OCI-LY1 (cell line): ENCODE measurements around the gene MEPCE.

ENCODE experiments used
- H2AFZ ChIP-seq: fragments of 200-600 bp; sonication (generic), shearing (Covaris generic); 2 replicates; pipeline ENCODE4 v1.6.0; 2014; ENCODE audit warnings: antibody characterized with exemption, mild to moderate bottlenecking, low read length
- H3F3A ChIP-seq: fragments of 200-600 bp; sonication (generic), shearing (Covaris generic); 2 replicates; pipeline ENCODE4 v1.6.0; 2014; ENCODE audit warnings: mild to moderate bottlenecking, antibody characterized with exemption, low read length, moderate library complexity; ENCODE audit not compliant: insufficient read depth
- H3K27ac ChIP-seq: fragments of 200-600 bp; sonication (generic); 2 replicates; pipeline ENCODE4 v1.5.1; 2014; ENCODE audit warnings: low read length, mixed run types, mild to moderate bottlenecking, low read depth; ENCODE audit not compliant: poor library complexity, severe bottlenecking
- H3K27me3 ChIP-seq: fragments of 200-600 bp; sonication (generic); 2 replicates; pipeline ENCODE4 v1.6.0; 2014; ENCODE audit warnings: antibody characterized with exemption, mild to moderate bottlenecking, low read length, moderate library complexity; ENCODE audit not compliant: insufficient read depth
- H3K36me3 ChIP-seq: fragments of 200-600 bp; sonication (generic); 2 replicates; pipeline ENCODE4 v1.6.1; 2014; ENCODE audit warnings: mild to moderate bottlenecking, antibody characterized with exemption, low read length, moderate library complexity, mixed read lengths; ENCODE audit not compliant: insufficient read depth
- H3K4me1 ChIP-seq: fragments of 200-600 bp; sonication (generic); 2 replicates; pipeline ENCODE4 v1.5.1; 2014; ENCODE audit warnings: mild to moderate bottlenecking, low read length, moderate library complexity; ENCODE audit not compliant: insufficient read depth, severe bottlenecking
- H3K4me2 ChIP-seq: fragments of 200-600 bp; sonication (generic), shearing (Covaris generic); 2 replicates; pipeline ENCODE4 v1.6.1; 2014; ENCODE audit warnings: low read length
- H3K4me3 ChIP-seq: fragments of 200-600 bp; sonication (generic); 2 replicates; pipeline ENCODE4 v1.5.1; 2014; ENCODE audit warnings: low read length, low read depth, mild to moderate bottlenecking, mixed read lengths; ENCODE audit not compliant: poor library complexity, severe bottlenecking
- H3K79me2 ChIP-seq: fragments of 200-600 bp; shearing (Covaris generic); 2 replicates; pipeline ENCODE4 v1.6.1; 2016; ENCODE audit warnings: mixed run types, low read length, mixed read lengths; ENCODE audit not compliant: insufficient read depth
- H3K9ac ChIP-seq: fragments of 200-600 bp; sonication (generic), shearing (Covaris generic); 2 replicates; pipeline ENCODE4 v1.6.1; 2014; ENCODE audit warnings: mild to moderate bottlenecking, low read length, mixed read lengths
- H3K9me2 ChIP-seq: fragments of 200-600 bp; sonication (generic), shearing (Covaris generic); 2 replicates; pipeline ENCODE4 v1.6.1; 2014; ENCODE audit warnings: low read depth, mild to moderate bottlenecking, low read length, mixed read lengths
- H3K9me3 ChIP-seq: fragments of 200-600 bp; shearing (Covaris generic); 2 replicates; pipeline ENCODE4 v1.6.1; 2014; ENCODE audit warnings: low read length, mixed read lengths
- H4K20me1 ChIP-seq: fragments of 200-600 bp; sonication (generic), shearing (Covaris generic); 2 replicates; pipeline ENCODE4 v1.6.0; 2016; ENCODE audit warnings: mild to moderate bottlenecking, low read length; ENCODE audit not compliant: insufficient read depth
- CTCF ChIP-seq: fragments of 200-600 bp; sonication (generic), shearing (Covaris generic); IDR thresholded peaks from 2 replicates; pipeline ENCODE4 v1.5.1; 2017; ENCODE audit warnings: mild to moderate bottlenecking, antibody characterized with exemption, low read length, moderate library complexity, mixed read lengths
- EZH2 ChIP-seq: fragments of 200-600 bp; sonication (generic), shearing (Covaris generic); IDR thresholded peaks from 2 replicates; pipeline ENCODE4 v1.8.0; 2017; ENCODE audit warnings: borderline replicate concordance, mixed run types, mild to moderate bottlenecking, antibody characterized with exemption, low read length, moderate library complexity, mixed read lengths

The MEPCE gene

GRCh38 chr7:100464210-100464660 is 34.6 kb downstream of the MEPCE start, which contains the start of gene SPACDR:
Gene SPACDR, minus strand, starts transcription at chr7:100464260. Its CDS starts 235 bp downstream, at chr7:100464025.
- TF ChIP-seq EZH2, result no peak
- no peak for TF ChIP-seq CTCF
- no peak within 1 kb of the TSS for H2AFZ ChIP-seq
- no peaks in the 10 kb centered on the region for H4K20me1 ChIP-seq

GRCh38 chr7:100464791-100465190 is 35.2 kb downstream of the MEPCE start:
- Histone ChIP-seq H3K27me3 (no peaks in the 10 kb centered on the region), H3K27ac (no peak overlapping the region), H2AFZ (no peak overlapping the region), H3F3A (no peaks in the 10 kb centered on the region), H4K20me1 (no peaks in the 10 kb centered on the region), H3K9me3 (no peaks in the 10 kb centered on the region), H3K4me1 (no peaks in the 10 kb centered on the region), H3K9me2 (no peaks in the 10 kb centered on the region), H3K36me3 (peaks cover 8% of the 10 kb centered on the region), H3K79me2 (no peaks in the 10 kb centered on the region), H3K9ac (no peak overlapping the region), H3K4me2 (no peak overlapping the region), H3K4me3 (no peak overlapping the region)
- no peak for TF ChIP-seq EZH2
- no peak for TF ChIP-seq CTCF

More at GRCh38 chr7:100464210-100464660, 34.6 kb downstream of the MEPCE start, which contains the start of gene SPACDR:
- no peaks in the 10 kb centered on the region for H3F3A ChIP-seq
- H3K79me2 ChIP-seq, result no peaks in the 10 kb centered on the region
- peaks cover 8% of the 10 kb centered on the region for H3K36me3 ChIP-seq
- no peak within 1 kb of the TSS for H3K4me2 ChIP-seq
- H3K4me3 ChIP-seq, result no peak within 1 kb of the TSS
- no peaks in the 10 kb centered on the region for H3K27me3 ChIP-seq
- H3K9me3 ChIP-seq, result no peaks in the 10 kb centered on the region
- H3K9me2 ChIP-seq, result no peaks in the 10 kb centered on the region
- H3K9ac ChIP-seq, result no peak within 1 kb of the TSS
- no peaks in the 10 kb centered on the region for H3K4me1 ChIP-seq
- no peak within 1 kb of the TSS for H3K27ac ChIP-seq

- H3K27ac ChIP-seq, result no peak overlapping the region
- no peaks in the 10 kb centered on the region for H3F3A ChIP-seq
- H3K27me3 ChIP-seq, result no peaks in the 10 kb centered on the region
- no peak overlapping the region for H2AFZ ChIP-seq
- H3K4me3 ChIP-seq, result no peak overlapping the region
- no peaks in the 10 kb centered on the region for H4K20me1 ChIP-seq
- no peaks in the 10 kb centered on the region for H3K9me3 ChIP-seq
- H3K9ac ChIP-seq, result no peak overlapping the region
- no peak overlapping the region for H3K4me2 ChIP-seq
- H3K79me2 ChIP-seq, result no peaks in the 10 kb centered on the region
- H3K4me1 ChIP-seq, result no peaks in the 10 kb centered on the region
- no peaks in the 10 kb centered on the region for H3K9me2 ChIP-seq
- H3K36me3 ChIP-seq, result peaks cover 8% of the 10 kb centered on the region
- no peak for TF ChIP-seq EZH2
- TF ChIP-seq CTCF, result no peak
These were observed 35.7 kb downstream of the MEPCE start for GRCh38 chr7:100465299-100465698.
